GM12878 (cell line): ENCODE data around the gene DENND1A. TPM values are rescaled to one million over a fixed set of nuclear protein-coding genes. Genes with fewer than 3 reads are reported as not detected.

Source experiments
- ATAC-seq: fragments of 200-7000 bp; cut with Tn5 transposase; 3 replicates; pipeline ENCODE4 v1.9.1; 2020; ENCODE audit warnings: mild to moderate bottlenecking, moderate library complexity
- BruUV-seq: library from RNA; stranded (reverse); fragments of 400-500 nt; replicated peaks from 2 replicates; lab custom pipeline; 2021; lab: Mats Ljungman, UMichigan
- CTCF ChIA-PET: fragments of 300-600 bp; sonication (Branson Sonifier 250); formaldehyde crosslinking; extraction: SDS; loops from one replicate; lab custom pipeline; 2021; ENCODE audit warnings: inconsistent platforms; lab: Yijun Ruan, JAX
- POLR2A ChIA-PET: fragments of 350-600 bp; formaldehyde crosslinking; extraction: SDS; loops from one replicate; lab custom pipeline; 2021; ENCODE audit warnings: inconsistent platforms; lab: Charles Lee
- RAD21 ChIA-PET: fragments of 300-600 bp; sonication (Branson Sonifier 250); formaldehyde crosslinking; loops from one replicate; lab custom pipeline; 2023; ENCODE audit warnings: antibody characterized with exemption; ENCODE audit not compliant: unreplicated experiment; lab: Charles Lee
- SMC1A ChIA-PET: fragments of 300-600 bp; sonication (Branson Sonifier 250); formaldehyde crosslinking; loops from one replicate; lab custom pipeline; 2023; ENCODE audit not compliant: unreplicated experiment, uncharacterized antibody; lab: Charles Lee
- DNase-seq: peaks from one replicate; pipeline ENCODE4 v3.0.0-alpha.2; 2011; ENCODE audit warnings: low read depth, low spot score
- FAIRE-seq: peaks from 3 replicates; lab custom pipeline; 2011; peaks lifted over from hg19 to GRCh38; lab: Jason Lieb, UNC
- H2AFZ ChIP-seq: 2 replicates; pipeline ENCODE4 v1.6.0; 2011; ENCODE audit warnings: low read depth, low read length, control low read depth; ENCODE audit not compliant: control insufficient read depth
- H3K27ac ChIP-seq: 2 replicates; pipeline ENCODE4 v1.5.1; 2011; ENCODE audit warnings: control low read depth; ENCODE audit not compliant: control insufficient read depth, insufficient read depth
- H3K27me3 ChIP-seq, 2 experiments: replicated peaks in 1 of 2; 2 replicates each; pipeline versions ENCODE4 v1.6.0 to v1.6.1; 2011; ENCODE audit warnings: low read length in 1 of 2; ENCODE audit not compliant: control insufficient read depth in 2 of 2, insufficient read depth in 2 of 2
- H3K36me3 ChIP-seq, 2 experiments: 2 replicates each; pipeline ENCODE4 v1.5.1; 2011; ENCODE audit warnings: low read length in 1 of 2; ENCODE audit not compliant: control insufficient read depth in 2 of 2, insufficient read depth in 2 of 2
- H3K4me1 ChIP-seq: 2 replicates; pipeline ENCODE4 v1.6.1; 2011; ENCODE audit warnings: mild to moderate bottlenecking, low read length, moderate library complexity, mixed read lengths; ENCODE audit not compliant: control insufficient read depth, insufficient read depth
- H3K4me2 ChIP-seq: 2 replicates; pipeline ENCODE4 v1.6.0; 2011; ENCODE audit warnings: control low read depth; ENCODE audit not compliant: control insufficient read depth, insufficient read depth
- H3K4me3 ChIP-seq: fragments of 200-600 bp; sonication (generic); 2 replicates; pipeline ENCODE4 v1.5.1; 2016
- H3K79me2 ChIP-seq: 2 replicates; pipeline ENCODE4 v1.6.0; 2011; ENCODE audit warnings: low read length; ENCODE audit not compliant: control insufficient read depth, insufficient read depth
- H3K9ac ChIP-seq: 2 replicates; pipeline ENCODE4 v1.8.0; 2011; ENCODE audit warnings: low read length, control low read depth, mixed read lengths; ENCODE audit not compliant: control insufficient read depth, insufficient read depth
- H3K9me3 ChIP-seq: replicated peaks from 3 replicates; pipeline ENCODE4 v1.5.1; 2011; ENCODE audit warnings: mild to moderate bottlenecking, low read length; ENCODE audit not compliant: control insufficient read depth, insufficient read depth
- H4K20me1 ChIP-seq: 2 replicates; pipeline ENCODE4 v1.6.0; 2011; ENCODE audit not compliant: control insufficient read depth, insufficient read depth
- BACH1 ChIP-seq: fragments of 450-650 bp; IDR thresholded peaks from 2 replicates; pipeline ENCODE4 v1.6.1; 2017; ENCODE audit warnings: mild to moderate bottlenecking, borderline replicate concordance
- BRCA1 ChIP-seq: IDR thresholded peaks from 2 replicates; pipeline ENCODE4 v1.6.1; 2011; ENCODE audit warnings: low read depth, low read length, improper control_type of control experiment
- ESRRA ChIP-seq: IDR thresholded peaks from 2 replicates; pipeline ENCODE4 v1.6.1; 2012; ENCODE audit warnings: mild to moderate bottlenecking, low read length, improper control_type of control experiment
- IRF5 ChIP-seq: fragments of 450-650 bp; IDR thresholded peaks from 2 replicates; pipeline ENCODE4 v1.6.1; 2017; ENCODE audit warnings: borderline replicate concordance
- JUNB ChIP-seq: IDR thresholded peaks from 2 replicates; pipeline ENCODE4 v1.6.1; 2016; ENCODE audit warnings: antibody characterized with exemption, mild to moderate bottlenecking
- POLR2A ChIP-seq: IDR thresholded peaks from 2 replicates; pipeline ENCODE4 v1.6.1; 2011; ENCODE audit warnings: low read depth, mild to moderate bottlenecking, low read length
- SIX5 ChIP-seq: IDR thresholded peaks from 2 replicates; pipeline ENCODE4 v1.6.1; 2011; ENCODE audit warnings: mild to moderate bottlenecking, low read depth, low read length, moderate library complexity; ENCODE audit not compliant: severe bottlenecking
- SKIL ChIP-seq: fragments of 450-650 bp; IDR thresholded peaks from 2 replicates; pipeline ENCODE4 v1.6.1; 2017; ENCODE audit warnings: mild to moderate bottlenecking, low read depth, inconsistent platforms; ENCODE audit not compliant: poor library complexity, severe bottlenecking
- SMC3 ChIP-seq: IDR thresholded peaks from 2 replicates; pipeline ENCODE4 v1.6.1; 2011; ENCODE audit warnings: low read length, improper control_type of control experiment, borderline replicate concordance
- SPI1 ChIP-seq: IDR thresholded peaks from 2 replicates; pipeline ENCODE4 v1.6.1; 2011; ENCODE audit warnings: low read depth, mild to moderate bottlenecking, low read length, moderate library complexity, borderline replicate concordance; ENCODE audit not compliant: insufficient read depth
- SRF ChIP-seq, 2 experiments: IDR thresholded peaks; 2 replicates each; pipeline ENCODE4 v1.6.1; 2011; ENCODE audit warnings: low read depth in 2 of 2, low read length in 2 of 2, mild to moderate bottlenecking in 1 of 2, moderate library complexity in 1 of 2
- SUPT20H ChIP-seq: IDR thresholded peaks from 2 replicates; pipeline ENCODE4 v1.6.1; 2011; ENCODE audit warnings: low read depth, mild to moderate bottlenecking, low read length, moderate library complexity, borderline replicate concordance; ENCODE audit not compliant: control insufficient read depth
- ZNF24 ChIP-seq: fragments of 450-650 bp; IDR thresholded peaks from 2 replicates; pipeline ENCODE4 v1.6.1; 2017; ENCODE audit warnings: antibody characterized with exemption, mild to moderate bottlenecking
- ZNF622 ChIP-seq: fragments of 450-650 bp; IDR thresholded peaks from 2 replicates; pipeline ENCODE4 v1.6.1; 2017; ENCODE audit warnings: mild to moderate bottlenecking, inconsistent platforms
- WGBS: methylation state at CpG from one replicate; pipeline ENCODE4 v1.1.6; 2016; ENCODE audit warnings: low lambda C conversion rate; ENCODE audit not compliant: insufficient replicate concordance, insufficient coverage; ENCODE audit errors: missing lambda C conversion rate; 5-methylcytosine and 5-hydroxymethylcytosine counted together
- in situ Hi-C: fragments of 300-500 bp; cut with MboI; formaldehyde crosslinking; loops from 9 replicates; pipeline ENCODE4 v1.14.3; 2018; ENCODE audit warnings: mixed read lengths
- intact Hi-C: fragments of 100-400 bp; cut with micrococcal nuclease; formaldehyde crosslinking; loops from one replicate; pipeline ENCODE4 v1.14.2; 2022; ENCODE audit not compliant: unreplicated experiment
- polyA plus RNA-seq, 11 experiments: library from polyadenylated mRNA; depleted of rRNA in 4 of 11; unstranded in 6 of 11; stranded (reverse) in 5 of 11; fragments of >200 nt; fragmentation: Nextera tagmentation in 4 of 11; fragmentation: Illumina TruSeq in 1 of 11; extraction: Ambion mirVana in 4 of 11; extraction: Trizol in 1 of 11; gene quantifications; 1 replicate in 1 of 11; 2 replicates in 10 of 11; pipeline versions ENCODE4 v1.2.1 to v1.2.3, GENCODE V29; 2011 to 2016; ENCODE audit warnings: inconsistent platforms in 2 of 11, missing spikeins in 2 of 11, low read depth in 1 of 11
- total RNA-seq, 4 experiments: library from RNA; depleted of rRNA in 3 of 4; stranded (reverse); fragments of >200 nt in 3 of 4; fragmentation: Illumina TruSeq in 1 of 4; extraction: Trizol in 1 of 4; gene quantifications; 2 replicates each; pipeline versions ENCODE4 v1.2.1 to v1.2.3, GENCODE V29; 2013 to 2021
- TF ChIP-seq, protein P1 (sequence below): fragments of 450-650 bp; IDR thresholded peaks from 2 replicates; pipeline ENCODE4 v1.6.1; 2017; ENCODE audit warnings: mild to moderate bottlenecking, moderate library complexity
- TF ChIP-seq, protein P2 (sequence below): IDR thresholded peaks from 2 replicates; pipeline ENCODE4 v1.6.1; 2011; ENCODE audit warnings: borderline replicate concordance, low read depth, mild to moderate bottlenecking, moderate library complexity, mixed read lengths, low read length; ENCODE audit not compliant: insufficient read depth; ENCODE audit errors: extremely low read length

The DENND1A gene
- total and polyA plus RNA-seq, 10 of the 15 experiments (the other 5 are each of a cell fraction or from before 2014, with no cell fraction given), result 14.1 to 48.6 (median 35.2) TPM

DNA sequence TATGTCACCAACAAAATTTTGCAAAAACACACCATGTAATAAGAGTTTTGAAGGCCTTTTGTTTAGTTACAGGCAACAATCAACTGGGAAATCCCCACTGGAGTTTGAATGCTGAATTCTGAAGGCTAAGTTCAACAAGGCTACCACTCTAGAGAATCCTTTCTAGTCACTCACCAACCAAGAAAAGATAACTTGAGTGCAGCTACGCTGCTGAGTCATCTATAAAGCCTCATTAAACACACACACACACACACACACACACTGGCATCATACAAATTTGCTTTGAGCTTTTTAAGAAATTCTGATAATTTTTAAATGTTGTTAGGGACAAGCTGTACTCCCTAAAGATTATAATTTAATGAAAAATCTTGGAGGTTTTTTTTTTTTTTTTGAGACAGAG, 219.6 kb downstream of the DENND1A start:
- ChIA-PET SMC1A (interaction anchor here (0.8 to 1.8 kb wide), 11 partner anchors 9 to 304 kb away, joined by 3 to 6 read pairs (median 5); no protein-coding TSS in a partner anchor), RAD21 (interaction anchor here (0.7 to 1.0 kb wide), 2 partner anchors 12 to 330 kb away, joined by 4 read pairs; no protein-coding TSS in a partner anchor), CTCF (interaction anchor here (1.0 to 2.7 kb wide), 2 partner anchors 10 to 331 kb away, joined by 5 to 9 read pairs; no protein-coding TSS in a partner anchor), POLR2A (interaction anchor here (0.6 to 1.2 kb wide), 5 partner anchors 8 to 161 kb away, joined by 3 to 6 read pairs (median 3); no protein-coding TSS in a partner anchor)
- Histone ChIP-seq H4K20me1 (no peaks in the 10 kb centered on the region), H3K4me1 (peaks cover 2% of the 10 kb centered on the region; the same call in 1 of the 2 replicates), H3K4me3 (no peak overlapping the region), H3K79me2 (no peaks in the 10 kb centered on the region), H3K9me3 (no peaks in the 10 kb centered on the region), H3K9ac (no peak overlapping the region), H3K27ac (no peak overlapping the region), H2AFZ (no peak overlapping the region), H3K27me3 (no peaks in the 10 kb centered on the region), H3K4me2 (no peak overlapping the region), H3K36me3 (no peaks in the 10 kb centered on the region; a peak in 1 of 4 replicates)
- no TSS peak for BruUV-seq
- FAIRE-seq (peak; percentile 76), ATAC-seq (peak; percentile 86), DNase-seq (no peak)
- in situ Hi-C loops, result no loop called here
- intact Hi-C loops, result no loop called here
- WGBS, result 67% methylated on average over 1 of the region's 1 CpG
- TF ChIP-seq SPI1, result no peak
- TF ChIP-seq SKIL, result no peak
- TF ChIP-seq SRF (IDR thresholded peaks at IDR 0.05; ENCODE audit: low read depth in 2 of 2, low read length in 2 of 2), result no peak
- TF ChIP-seq SIX5, result no peak
- 0 out of 2 replicates have a peak, but pooled peaks have one; percentile 44 for TF ChIP-seq BACH1
- no peak for TF ChIP-seq ZNF622
- TF ChIP-seq ESRRA, result no peak
- TF ChIP-seq SUPT20H, result no peak
- no peak for TF ChIP-seq POLR2A
- TF ChIP-seq, protein P1, sequence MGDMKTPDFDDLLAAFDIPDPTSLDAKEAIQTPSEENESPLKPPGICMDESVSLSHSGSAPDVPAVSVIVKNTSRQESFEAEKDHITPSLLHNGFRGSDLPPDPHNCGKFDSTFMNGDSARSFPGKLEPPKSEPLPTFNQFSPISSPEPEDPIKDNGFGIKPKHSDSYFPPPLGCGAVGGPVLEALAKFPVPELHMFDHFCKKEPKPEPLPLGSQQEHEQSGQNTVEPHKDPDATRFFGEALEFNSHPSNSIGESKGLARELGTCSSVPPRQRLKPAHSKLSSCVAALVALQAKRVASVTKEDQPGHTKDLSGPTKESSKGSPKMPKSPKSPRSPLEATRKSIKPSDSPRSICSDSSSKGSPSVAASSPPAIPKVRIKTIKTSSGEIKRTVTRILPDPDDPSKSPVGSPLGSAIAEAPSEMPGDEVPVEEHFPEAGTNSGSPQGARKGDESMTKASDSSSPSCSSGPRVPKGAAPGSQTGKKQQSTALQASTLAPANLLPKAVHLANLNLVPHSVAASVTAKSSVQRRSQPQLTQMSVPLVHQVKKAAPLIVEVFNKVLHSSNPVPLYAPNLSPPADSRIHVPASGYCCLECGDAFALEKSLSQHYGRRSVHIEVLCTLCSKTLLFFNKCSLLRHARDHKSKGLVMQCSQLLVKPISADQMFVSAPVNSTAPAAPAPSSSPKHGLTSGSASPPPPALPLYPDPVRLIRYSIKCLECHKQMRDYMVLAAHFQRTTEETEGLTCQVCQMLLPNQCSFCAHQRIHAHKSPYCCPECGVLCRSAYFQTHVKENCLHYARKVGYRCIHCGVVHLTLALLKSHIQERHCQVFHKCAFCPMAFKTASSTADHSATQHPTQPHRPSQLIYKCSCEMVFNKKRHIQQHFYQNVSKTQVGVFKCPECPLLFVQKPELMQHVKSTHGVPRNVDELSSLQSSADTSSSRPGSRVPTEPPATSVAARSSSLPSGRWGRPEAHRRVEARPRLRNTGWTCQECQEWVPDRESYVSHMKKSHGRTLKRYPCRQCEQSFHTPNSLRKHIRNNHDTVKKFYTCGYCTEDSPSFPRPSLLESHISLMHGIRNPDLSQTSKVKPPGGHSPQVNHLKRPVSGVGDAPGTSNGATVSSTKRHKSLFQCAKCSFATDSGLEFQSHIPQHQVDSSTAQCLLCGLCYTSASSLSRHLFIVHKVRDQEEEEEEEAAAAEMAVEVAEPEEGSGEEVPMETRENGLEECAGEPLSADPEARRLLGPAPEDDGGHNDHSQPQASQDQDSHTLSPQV, result no peak
- TF ChIP-seq BRCA1, result no peak
- 0 out of 2 replicates have a peak, but pooled peaks have one; percentile 20 for TF ChIP-seq JUNB
- TF ChIP-seq ZNF24, result 0 out of 2 replicates have a peak, but pooled peaks have one; percentile 35
- TF ChIP-seq, protein P2, sequence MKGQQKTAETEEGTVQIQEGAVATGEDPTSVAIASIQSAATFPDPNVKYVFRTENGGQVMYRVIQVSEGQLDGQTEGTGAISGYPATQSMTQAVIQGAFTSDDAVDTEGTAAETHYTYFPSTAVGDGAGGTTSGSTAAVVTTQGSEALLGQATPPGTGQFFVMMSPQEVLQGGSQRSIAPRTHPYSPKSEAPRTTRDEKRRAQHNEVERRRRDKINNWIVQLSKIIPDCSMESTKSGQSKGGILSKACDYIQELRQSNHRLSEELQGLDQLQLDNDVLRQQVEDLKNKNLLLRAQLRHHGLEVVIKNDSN, result no peak
- TF ChIP-seq SMC3, result no peak
- no peak for TF ChIP-seq IRF5
